ENCODE results near the gene MRGPRX1.
"Not testable (repeated sequence)": the region's sequence is repeated elsewhere in the genome, so short reads cannot be mapped to it uniquely, and the experiment has no call there.

Gene MRGPRX1

DNA sequence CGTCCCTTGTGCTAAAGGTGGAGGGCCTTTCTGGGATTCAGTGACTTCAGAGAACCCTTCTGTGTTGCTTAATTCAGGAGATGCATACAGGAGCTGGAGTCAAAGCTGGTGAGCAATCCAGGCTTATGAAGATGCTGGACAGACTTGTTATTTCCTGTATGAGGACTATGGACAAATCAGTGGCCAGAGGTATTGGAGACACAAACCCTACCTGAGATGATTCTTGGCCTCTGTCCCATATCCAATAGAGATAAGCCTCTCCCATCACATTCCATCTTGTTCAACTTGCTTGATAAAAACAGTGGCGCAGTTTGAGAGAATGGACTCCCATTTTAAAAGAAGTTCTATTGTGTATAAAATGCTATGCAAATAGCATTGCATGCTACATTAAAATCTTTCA is at the start of gene MRGPRX1:
MRGPRX1 (minus strand) TSS at position 101 of the 400 bp plus-strand sequence. CDS start 4,630 bp downstream, outside the sequence.
- no peak for DNase-seq

DNA sequence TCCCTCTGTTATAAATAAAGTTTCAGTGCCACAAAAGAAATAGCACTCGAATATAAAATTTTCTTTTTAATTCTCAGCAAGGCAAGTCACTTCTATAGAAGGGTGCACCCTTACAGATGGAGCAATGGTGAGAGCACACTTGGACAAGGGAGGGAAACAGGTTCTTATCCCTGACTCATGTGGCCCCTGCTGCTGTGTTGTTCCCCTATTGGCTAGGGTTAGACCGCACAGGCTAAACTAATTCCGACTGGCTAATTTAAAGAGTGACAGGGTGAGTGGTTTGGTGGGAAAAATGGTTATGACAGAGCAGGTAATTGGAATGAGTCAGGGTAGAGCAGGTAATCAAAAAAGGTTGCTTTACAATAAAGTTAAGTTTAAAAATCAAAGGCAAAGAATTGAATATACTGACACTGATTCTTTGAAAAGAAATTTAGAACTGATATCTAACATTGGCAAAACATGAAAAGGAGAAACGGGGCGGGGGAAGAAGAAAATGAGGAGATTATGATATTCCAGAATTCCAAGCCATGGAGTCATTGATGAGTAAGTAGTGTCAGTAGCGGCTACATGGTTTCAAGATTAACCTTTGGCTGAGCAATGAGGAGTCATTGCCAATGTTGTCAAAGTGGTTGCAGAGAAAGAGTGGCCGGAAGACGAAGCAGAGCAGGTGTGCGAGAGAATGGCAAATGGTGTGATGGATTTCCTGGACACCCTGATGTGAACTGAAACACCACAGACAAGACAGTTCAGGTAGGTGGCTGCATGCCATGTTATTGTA is 48.4 kb upstream of the MRGPRX1 start:
- no peak for DNase-seq

- DNase-seq = no peak
These were observed 47.5 kb upstream of the MRGPRX1 start for GRCh38 chr11:18986744-18987143.

DNA sequence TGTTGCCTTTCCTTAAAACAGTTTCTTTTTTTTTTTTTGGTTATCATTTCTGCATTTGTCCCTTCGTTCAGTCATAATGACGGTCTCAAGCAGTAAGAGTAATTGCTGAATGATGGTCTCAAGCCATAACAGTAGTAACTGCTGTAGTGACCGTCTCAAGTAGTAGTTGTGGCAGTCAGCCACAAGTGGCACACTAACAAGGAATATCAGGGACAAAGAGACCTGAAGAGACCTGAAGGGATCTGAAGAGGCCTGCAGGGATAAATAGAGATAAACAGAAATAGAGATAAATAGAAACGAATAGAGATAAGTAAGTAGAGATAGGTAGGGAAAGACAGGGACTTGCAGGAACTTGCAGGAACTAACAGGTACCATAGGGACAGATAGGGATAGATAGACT is 42.7 kb upstream of the MRGPRX1 start:
- no peak for DNase-seq

- no peak for DNase-seq
These were observed 35.0 kb upstream of the MRGPRX1 start for GRCh38 chr11:18974192-18974591.

DNA sequence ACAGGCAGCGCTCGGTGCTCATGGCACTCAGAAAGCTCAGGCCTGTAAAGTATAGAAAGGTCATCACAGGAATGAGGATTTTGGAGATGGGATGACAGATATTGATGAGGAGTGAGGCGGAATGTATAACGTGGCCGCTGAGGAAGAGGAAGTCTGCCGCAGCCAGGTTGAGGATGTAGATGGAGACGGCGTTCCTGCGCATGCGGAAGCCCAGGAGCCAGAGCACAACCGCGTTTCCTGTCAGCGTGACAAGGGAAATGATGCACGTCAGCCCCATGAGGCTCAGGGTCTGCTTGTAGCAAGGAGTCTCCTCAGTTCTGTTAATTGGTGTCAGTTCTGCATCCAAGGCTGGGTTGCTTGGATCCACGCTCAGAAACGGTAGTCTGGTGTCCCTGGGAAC is 33.1 kb upstream of the MRGPRX1 start:
- no peak for DNase-seq

- DNase-seq = no peak
These were observed 30.5 kb upstream of the MRGPRX1 start for GRCh38 chr11:18969720-18970119.

DNA sequence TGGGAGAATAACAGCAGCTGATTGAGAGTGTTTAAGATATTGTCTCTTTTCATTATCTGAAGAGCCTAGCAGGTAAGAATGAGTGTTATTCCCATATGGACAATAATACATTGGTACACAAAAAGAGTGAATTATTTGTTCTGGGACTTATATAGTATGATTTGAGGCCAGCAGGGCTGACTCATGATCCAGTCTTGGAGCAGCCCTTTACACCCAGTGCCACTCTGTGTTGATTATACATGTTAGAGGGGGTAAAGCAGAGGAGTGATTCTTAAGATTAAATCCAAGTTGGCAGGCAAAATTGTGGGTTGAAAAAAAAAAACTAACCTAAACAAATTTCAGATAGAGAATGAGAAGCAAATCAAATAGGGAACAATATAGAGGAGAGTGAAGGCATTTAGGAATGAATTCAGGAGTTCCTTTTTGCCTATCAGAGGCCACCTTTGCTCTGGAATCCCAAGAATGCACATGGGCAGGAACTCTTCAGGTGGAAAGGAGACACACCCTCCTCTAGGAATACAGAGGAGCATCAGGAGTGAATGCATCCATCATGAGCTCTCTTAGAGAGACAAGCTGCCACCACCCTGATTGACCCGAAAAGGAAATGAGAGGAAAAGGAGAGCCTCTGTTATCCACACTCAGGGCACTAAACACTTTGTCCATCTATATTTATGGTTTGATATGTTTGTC is 19.2 kb upstream of the MRGPRX1 start:
- DNase-seq = no peak

GRCh38 chr11:18956630-18957029 is 17.4 kb upstream of the MRGPRX1 start:
- DNase-seq = no peak

- no peak for DNase-seq
These were observed 3.1 kb downstream of the MRGPRX1 start for GRCh38 chr11:18936002-18936673.

DNA sequence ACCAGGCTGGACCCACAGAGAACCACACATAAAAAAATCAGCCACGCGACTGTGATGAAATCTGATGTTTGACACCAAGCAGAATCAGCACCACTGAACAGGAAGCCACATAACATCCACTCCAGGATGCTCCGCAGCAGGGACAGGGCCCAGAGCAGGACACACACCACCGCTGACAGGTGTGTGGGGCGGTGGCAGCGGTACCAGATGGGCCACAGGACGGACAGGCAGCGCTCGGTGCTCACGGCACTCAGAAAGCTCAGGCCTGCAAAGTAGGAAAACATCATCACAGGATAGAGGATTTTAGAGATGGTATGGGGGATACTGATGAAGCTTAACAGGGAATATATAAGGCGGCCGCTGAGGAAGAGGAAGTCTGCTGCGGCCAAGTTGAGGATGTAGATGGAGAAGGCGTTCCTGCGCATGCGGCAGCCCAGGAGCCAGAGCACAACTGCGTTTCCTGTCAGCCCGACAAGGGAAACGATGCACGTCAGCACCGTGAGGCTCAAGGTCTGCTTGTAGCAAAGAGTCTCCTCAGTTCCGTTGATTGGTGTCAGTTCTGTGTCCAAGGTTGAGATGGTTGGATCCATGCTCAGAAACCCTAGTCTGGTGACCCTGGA is 4.9 kb downstream of the MRGPRX1 start:
- no peak for DNase-seq

GRCh38 chr11:18927550-18928322 is 11.5 kb downstream of the MRGPRX1 start:
- no peak for DNase-seq

DNA sequence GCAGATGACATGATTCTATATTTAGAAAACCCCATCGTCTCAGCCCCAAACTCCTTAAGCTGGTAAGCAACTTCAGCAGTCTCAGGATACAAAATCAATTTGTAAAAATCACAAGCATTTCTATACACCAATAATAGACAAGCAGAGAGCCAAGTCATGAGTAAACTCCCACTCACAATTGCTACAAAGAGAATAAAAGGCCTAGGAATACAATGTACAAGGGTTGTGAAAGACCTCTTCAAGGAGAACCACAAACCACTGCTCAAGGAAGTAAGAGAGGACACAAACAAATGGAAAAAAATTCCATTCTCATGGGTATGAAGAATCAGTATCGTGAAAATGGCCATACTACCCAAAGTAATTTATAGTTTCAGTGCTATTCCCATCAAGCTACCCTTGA is 13.8 kb downstream of the MRGPRX1 start:
- DNase-seq = not testable (repeated sequence)

DNA sequence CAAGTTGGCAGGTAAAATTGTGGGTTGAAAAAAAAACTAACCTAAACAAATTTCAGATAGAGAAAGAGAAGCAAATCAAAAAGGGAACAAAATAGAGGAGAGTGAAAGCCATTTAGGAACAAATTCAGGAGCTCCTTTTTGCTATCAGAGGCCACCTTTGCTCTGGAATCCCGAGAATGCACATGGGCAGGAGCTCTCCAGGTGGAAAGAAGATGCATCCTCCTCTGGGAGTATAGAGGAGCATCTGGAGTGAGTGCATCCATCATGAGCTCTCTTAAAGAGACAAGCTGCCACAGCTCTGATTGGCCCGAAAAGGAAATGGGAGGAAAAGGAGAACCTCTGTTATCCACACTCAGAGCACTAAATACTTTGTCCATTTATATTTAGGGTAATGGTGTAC is 26.3 kb downstream of the MRGPRX1 start:
- no peak for DNase-seq

DNA sequence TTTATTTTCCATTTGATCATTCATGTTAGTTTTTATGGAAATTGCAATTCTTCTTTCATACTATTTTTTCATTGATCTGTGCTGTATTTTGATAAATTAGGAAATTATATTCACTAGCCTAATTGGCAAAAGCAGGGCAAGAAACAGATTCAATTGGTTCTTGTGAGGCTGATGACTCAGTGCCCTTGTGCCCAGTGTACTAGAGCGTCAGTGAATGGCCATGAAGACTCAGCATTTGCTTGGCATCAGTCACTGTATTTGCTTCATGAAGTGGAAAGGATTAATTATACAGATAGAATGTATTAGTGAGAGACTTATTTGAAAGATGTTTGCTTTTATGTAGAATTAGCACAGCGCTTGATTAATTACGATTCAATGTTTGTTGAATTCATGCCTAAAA is 31.8 kb downstream of the MRGPRX1 start:
- DNase-seq = no peak

- not testable (repeated sequence) for DNase-seq
These were observed 38.6 kb downstream of the MRGPRX1 start for GRCh38 chr11:18900637-18901036.

DNA sequence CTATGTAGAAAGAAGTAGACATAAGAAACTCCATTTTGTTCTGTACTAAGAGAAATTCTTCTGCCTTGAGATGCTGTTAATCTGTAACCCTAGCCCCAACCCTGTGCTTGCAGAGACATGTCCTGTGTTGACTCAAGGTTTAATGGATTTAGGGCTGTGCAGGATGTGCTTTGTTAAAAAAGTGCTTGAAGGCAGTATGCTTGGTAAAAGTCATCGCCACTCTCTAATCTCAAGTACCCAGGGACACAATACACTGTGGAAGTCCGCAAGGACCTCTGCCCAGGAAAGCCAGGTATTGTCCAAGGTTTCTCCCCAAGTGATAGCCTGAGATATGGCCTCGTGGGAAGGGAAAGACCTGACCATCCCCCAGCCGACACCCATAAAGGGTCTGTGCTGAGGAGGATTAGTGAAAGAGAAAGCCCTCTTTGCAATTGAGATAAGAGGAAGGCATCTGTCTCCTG is 39.0 kb downstream of the MRGPRX1 start:
- not testable (repeated sequence) for DNase-seq

GRCh38 chr11:18891712-18892111 is 47.5 kb downstream of the MRGPRX1 start:
- DNase-seq = not testable (repeated sequence)

DNA sequence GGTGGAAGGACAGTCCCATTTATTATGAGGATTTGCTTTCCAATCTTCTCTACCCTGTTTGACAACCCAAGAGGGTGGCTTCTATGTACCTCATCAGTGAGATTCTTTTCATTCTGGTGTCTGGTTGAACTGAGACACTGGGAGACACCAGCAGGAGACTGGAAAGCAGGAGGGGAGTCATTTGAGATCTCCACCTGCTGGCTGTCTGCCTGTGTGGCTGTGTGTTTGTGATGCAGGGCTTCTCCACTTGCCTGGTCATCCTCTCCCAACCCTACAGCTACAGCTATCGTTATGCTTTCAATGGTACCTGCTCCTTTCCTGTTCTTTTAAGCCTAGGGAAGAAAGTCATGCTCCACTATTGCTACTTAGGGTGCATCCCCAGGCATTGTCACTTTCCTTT is 48.6 kb downstream of the MRGPRX1 start:
- DNase-seq = no peak

Data from activated naive CD4-positive, alpha-beta T cell treated with anti-CD3 and anti-CD28 coated beads, Interleukin-2, amount 50 U/mL, for 16 hours (primary cell).